ENCODE results near the gene GNRHR.
"Not testable (repeated sequence)": the region's sequence is repeated elsewhere in the genome, so short reads cannot be mapped to it uniquely, and the experiment has no call there.

GNRHR gene

DNA sequence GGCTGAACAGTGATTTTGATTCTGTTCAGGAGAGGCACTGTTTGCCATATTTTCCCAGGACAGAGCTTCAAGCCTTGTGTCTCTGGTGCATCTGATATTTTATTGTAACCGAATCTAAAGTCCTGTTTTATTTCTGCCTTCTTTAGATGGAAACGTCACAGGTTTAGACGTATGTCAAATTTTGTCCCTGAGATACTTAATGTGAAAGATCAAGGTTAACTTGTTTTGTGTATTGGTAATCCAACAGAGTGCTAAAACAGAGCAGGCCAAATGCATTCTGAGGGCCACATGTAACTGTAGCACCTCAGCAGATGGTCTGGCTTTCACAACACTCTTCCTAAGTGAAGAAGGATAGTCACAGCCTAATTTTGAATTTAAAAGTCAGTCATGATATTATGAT lies at the start of gene GNRHR:
GNRHR (minus strand) TSS at position 101 of the 400 bp plus-strand sequence; CDS start at position 48, 53 bp downstream.
- no peak for DNase-seq

DNA sequence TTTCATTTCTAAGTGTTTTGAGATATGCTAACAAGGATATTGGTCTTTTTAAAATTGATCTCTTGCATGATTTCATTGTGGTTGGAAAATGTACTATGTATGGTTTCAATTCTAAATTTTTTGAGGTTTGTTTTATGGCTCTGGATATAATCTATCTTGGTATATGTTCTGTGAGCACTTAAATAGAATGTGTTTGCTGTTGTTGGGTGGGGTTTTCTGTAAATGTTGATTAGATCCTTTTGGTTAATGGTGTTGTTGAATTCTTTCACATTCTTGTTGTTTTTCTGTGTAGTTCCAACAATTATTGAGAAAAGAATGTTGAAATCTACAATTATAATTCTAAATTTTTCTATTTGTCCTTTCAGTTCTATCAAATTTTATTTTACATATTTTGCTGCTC lies 42.6 kb upstream of the GNRHR start:
- DNase-seq = no peak

DNA sequence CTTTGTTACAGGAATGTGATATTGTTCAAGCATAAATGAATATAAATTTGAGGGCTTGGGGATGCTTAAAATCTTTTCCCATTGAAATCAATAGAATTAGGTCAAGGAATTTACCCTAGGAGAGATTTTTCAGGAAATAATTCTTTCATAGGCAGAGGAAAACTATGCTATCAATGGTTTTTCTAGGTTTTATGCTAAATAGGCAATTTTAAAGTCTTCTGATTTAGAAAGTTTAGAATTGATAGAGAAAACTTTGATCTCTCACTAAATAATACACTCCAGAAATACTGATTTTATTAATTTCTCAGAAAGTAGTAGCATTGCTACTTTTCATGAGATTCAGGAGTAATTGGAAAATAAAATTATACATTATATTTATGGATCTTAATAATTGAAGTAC lies 36.5 kb upstream of the GNRHR start:
- DNase-seq = no peak

GRCh38 chr4:67787311-67787710 lies 33.1 kb upstream of the GNRHR start:
- DNase-seq = no peak

GRCh38 chr4:67785528-67785927 lies 31.3 kb upstream of the GNRHR start:
- no peak for DNase-seq

DNA sequence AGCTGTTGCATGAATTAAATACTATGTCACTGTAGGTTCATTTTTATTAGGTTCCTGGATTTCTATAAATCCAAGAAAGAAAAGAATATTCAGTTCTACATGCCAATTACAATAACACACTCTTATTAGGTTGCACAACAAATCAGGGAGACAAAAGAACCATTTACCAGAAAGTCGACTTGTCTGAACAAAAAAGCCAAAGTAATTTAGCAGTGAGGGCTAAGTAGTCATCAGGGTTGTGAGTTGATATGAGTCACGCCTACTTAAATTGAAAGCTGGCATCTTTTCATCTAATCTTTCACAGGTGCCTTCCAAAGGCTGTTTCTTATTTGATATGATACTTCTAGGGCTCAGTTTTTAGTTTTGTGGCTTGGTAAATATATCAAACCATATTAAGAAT lies 25.4 kb upstream of the GNRHR start:
- no peak for DNase-seq

DNA sequence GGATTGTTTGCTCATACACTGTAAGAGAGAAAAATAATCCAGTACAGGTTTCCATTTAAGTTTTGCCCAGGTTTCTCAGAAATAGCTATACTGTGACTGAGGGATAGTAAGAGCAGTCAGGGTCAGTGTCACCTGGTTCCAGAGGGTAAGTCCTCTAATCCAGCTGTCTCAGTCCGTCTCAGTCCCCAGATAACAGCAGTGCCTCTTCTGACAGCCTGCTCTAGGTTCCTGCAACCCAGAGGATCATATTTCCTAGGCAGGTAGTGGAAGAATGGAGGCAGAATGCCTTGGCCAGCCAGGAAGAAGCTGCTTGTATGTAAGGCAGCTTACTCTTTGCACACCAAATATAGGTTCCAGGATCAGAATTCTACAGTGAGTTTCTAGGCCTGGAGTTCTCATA lies 22.6 kb upstream of the GNRHR start:
- no peak for DNase-seq

- no peak for DNase-seq
Measured at GRCh38 chr4:67770422-67770821, 16.2 kb upstream of the GNRHR start.

DNA sequence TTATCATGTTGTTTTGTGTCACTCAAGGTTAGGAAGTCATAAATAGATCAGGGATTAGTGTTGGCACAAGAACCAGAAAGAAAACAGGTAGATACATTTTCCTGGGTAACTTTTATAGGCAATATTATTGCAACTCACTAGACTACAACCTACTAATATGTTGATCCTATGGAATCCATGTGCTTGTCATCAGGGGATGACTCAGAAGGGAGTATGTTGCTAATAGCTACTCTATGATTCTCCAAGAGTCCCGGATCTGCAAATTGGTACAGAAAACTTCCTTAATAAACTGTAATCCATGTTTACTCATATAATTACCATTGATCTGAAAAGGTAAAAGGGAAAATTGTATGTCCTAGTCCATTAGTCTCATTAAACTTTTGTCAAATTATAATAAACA lies 11.7 kb upstream of the GNRHR start:
- DNase-seq = no peak

- no peak for DNase-seq
Measured at GRCh38 chr4:67765401-67765800, 11.2 kb upstream of the GNRHR start.

DNA sequence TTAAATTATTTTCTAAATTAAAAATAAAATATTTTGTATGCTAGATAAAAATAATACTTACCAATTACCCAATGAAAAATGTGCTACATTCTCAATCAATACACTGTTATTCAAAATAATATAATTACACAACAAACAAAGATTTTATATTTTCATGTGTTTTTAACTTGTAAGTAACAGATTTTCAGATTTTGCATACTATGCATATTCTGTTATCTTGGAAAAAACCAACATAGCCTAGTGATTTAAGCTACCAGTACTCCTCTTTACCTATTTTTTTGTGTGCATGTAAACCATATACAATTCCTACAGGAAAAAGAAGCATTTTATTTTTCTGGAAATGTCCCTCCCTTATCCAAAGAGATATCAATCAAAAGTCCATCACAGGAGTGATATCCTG lies 10.0 kb upstream of the GNRHR start:
- DNase-seq = no peak

GRCh38 chr4:67762086-67762485 lies 7.9 kb upstream of the GNRHR start:
- no peak for DNase-seq

DNA sequence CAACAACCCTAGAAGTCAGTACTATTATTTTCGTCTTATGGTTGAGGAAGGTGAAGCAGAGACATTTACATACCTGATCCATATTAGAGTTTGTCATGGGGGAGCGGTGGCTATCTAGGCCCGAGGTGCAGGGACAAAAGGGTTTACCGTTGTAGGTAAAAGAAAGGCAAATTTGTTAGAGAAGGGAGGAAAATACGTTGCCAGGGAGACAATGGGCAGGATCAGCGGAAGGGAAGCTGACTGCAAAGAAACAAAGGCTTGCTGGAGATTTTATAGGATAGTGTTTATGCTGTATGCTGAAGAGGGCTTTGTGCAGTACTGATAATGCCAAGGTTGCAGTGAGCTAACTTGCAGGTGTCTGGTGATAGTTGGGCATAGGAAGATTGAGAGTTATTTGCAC lies 2.8 kb upstream of the GNRHR start:
- DNase-seq = not testable (repeated sequence)

GRCh38 chr4:67755974-67756373 lies 1.8 kb upstream of the GNRHR start:
- no peak for DNase-seq

- DNase-seq = no peak
Measured at GRCh38 chr4:67751260-67751659, 2.9 kb downstream of the GNRHR start.

- no peak for DNase-seq
Measured at GRCh38 chr4:67750691-67751090, 3.5 kb downstream of the GNRHR start.

- no peak for DNase-seq
Measured at GRCh38 chr4:67749286-67749685, 4.9 kb downstream of the GNRHR start.

- DNase-seq = no peak
Measured at GRCh38 chr4:67746797-67747495, 7.2 kb downstream of the GNRHR start.

- no peak for DNase-seq
Measured at GRCh38 chr4:67744561-67745283, 9.5 kb downstream of the GNRHR start.

GRCh38 chr4:67743194-67743593 lies 11.0 kb downstream of the GNRHR start:
- DNase-seq = no peak

- DNase-seq = no peak
Measured at GRCh38 chr4:67736262-67736661, 17.9 kb downstream of the GNRHR start.

GRCh38 chr4:67735325-67735724 lies 18.9 kb downstream of the GNRHR start:
- no peak for DNase-seq

DNA sequence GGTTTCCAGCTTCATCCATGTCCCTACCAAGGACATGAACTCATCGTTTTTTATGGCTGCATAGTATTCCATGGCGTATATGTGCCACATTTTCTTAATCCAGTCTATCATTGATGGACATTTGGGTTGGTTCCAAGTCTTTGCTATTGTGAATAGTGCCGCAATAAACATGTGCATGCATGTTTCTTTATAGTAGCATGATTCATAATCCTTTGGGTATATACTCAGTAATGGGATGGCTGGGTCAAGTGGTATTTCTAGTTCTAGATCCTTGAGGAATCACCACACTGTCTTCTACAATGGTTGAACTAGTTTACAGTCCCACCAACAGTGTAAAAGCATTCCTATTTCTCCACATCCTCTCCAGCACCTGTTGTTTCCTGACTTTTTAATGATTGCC lies 23.7 kb downstream of the GNRHR start:
- DNase-seq = not testable (repeated sequence)

DNA sequence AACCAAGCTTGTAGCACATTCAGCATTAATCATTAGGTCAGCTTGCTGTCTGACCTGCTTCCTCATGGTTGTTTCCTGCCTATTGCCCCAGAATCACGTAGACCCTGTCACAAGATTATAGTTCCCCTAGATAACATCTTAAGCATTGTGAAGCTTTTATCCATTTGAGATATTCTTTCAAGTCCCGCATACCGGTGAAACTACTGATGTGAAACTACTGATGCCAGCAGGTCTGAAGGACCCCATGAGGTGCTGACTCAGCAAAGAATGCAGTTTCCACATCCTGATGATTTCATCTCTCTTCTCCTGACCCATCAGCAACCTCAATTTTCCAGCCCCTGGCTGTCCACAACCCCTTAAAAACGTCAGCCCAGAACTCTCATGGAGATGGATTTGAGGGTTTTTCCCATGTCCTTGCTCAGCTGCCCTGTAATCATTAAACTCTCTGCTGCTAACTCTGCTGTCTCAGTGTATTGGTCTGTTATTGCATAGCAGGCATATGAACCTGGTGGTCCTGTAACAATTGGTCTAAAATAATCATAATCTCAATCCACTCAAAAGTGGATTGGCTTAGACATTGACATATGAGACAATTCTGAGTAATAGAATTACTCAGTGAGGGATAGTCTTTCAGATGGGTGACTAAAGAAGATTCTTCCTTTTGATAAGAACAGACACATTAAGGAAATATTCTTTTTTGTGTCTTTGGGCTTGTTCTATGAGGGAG lies 26.9 kb downstream of the GNRHR start:
- DNase-seq = no peak

All from activated T-cell treated with anti-CD3 and anti-CD28 coated beads, Interleukin-2, amount 50 U/mL, for 48 hours (primary cell).